ENCODE measurements around the gene TOM1L2.
A peak's percentile ranks its signal among the peaks of the same experiment; 100 is the strongest.

The TOM1L2 gene

GRCh38 chr17:17994271-17995069 is 22.3 kb upstream of the TOM1L2 start:
- peak; percentile 8 for DNase-seq

GRCh38 chr17:17993852-17994251 is 21.7 kb upstream of the TOM1L2 start:
- DNase-seq, result no peak

GRCh38 chr17:17993366-17993765 is 21.2 kb upstream of the TOM1L2 start:
- DNase-seq, result no peak

- DNase-seq, result no peak
Measured at GRCh38 chr17:17990282-17990681, 18.1 kb upstream of the TOM1L2 start.

GRCh38 chr17:17989618-17990017 is 17.4 kb upstream of the TOM1L2 start:
- no peak for DNase-seq

- no peak for DNase-seq
Measured at GRCh38 chr17:17989081-17989480, 16.9 kb upstream of the TOM1L2 start.

- DNase-seq, result no peak
Measured at GRCh38 chr17:17988427-17988945, 16.3 kb upstream of the TOM1L2 start.

GRCh38 chr17:17987901-17988300 is 15.7 kb upstream of the TOM1L2 start:
- DNase-seq, result no peak

- DNase-seq, result no peak
Measured at GRCh38 chr17:17987187-17987896, 15.1 kb upstream of the TOM1L2 start.

GRCh38 chr17:17985555-17985954 is 13.4 kb upstream of the TOM1L2 start:
- DNase-seq, result no peak

GRCh38 chr17:17985153-17985552 is 13.0 kb upstream of the TOM1L2 start:
- no peak for DNase-seq

GRCh38 chr17:17983776-17984175 is 11.6 kb upstream of the TOM1L2 start:
- no peak for DNase-seq

- DNase-seq, result no peak
Measured at GRCh38 chr17:17983376-17983775, 11.2 kb upstream of the TOM1L2 start.

GRCh38 chr17:17982801-17983200 is 10.6 kb upstream of the TOM1L2 start:
- no peak for DNase-seq

GRCh38 chr17:17981330-17981729 is 9.1 kb upstream of the TOM1L2 start:
- no peak for DNase-seq

GRCh38 chr17:17979778-17980177 is 7.6 kb upstream of the TOM1L2 start:
- no peak for DNase-seq

- no peak for DNase-seq
Measured at GRCh38 chr17:17978481-17979424, 6.6 kb upstream of the TOM1L2 start.

- DNase-seq, result no peak
Measured at GRCh38 chr17:17976931-17977570, 4.9 kb upstream of the TOM1L2 start.

GRCh38 chr17:17975436-17975835 is 3.2 kb upstream of the TOM1L2 start:
- no peak for DNase-seq

- no peak for DNase-seq
Measured at GRCh38 chr17:17972952-17973254, 703 bp upstream of the TOM1L2 start.

GRCh38 chr17:17971431-17972125 is 622 bp downstream of the TOM1L2 start:
- peak; percentile 34 for DNase-seq

Data from CD4-positive, alpha-beta T cell treated with Interleukin-6 for 4 hours (primary cell).